ENCODE data around the gene TLK2.
"Not testable (repeated sequence)": the region's sequence is repeated elsewhere in the genome, so short reads cannot be mapped to it uniquely, and the experiment has no call there.

The TLK2 gene

GRCh38 chr17:62490990-62491389 is 12.4 kb downstream of the TLK2 start:
- DNase-seq (ENCODE audit: low read depth) = not testable (repeated sequence)

- DNase-seq (ENCODE audit: low read depth) = not testable (repeated sequence)
Observed at GRCh38 chr17:62493049-62493655, 14.5 kb downstream of the TLK2 start.

- DNase-seq (ENCODE audit: low read depth) = not testable (repeated sequence)
Observed at GRCh38 chr17:62494073-62494472, 15.4 kb downstream of the TLK2 start.

GRCh38 chr17:62496344-62496743 is 17.7 kb downstream of the TLK2 start:
- not testable (repeated sequence) for DNase-seq (ENCODE audit: low read depth)

- not testable (repeated sequence) for DNase-seq (ENCODE audit: low read depth)
Observed at GRCh38 chr17:62498796-62499195, 20.2 kb downstream of the TLK2 start.

- not testable (repeated sequence) for DNase-seq (ENCODE audit: low read depth)
Observed at GRCh38 chr17:62500463-62500862, 21.8 kb downstream of the TLK2 start.

- not testable (repeated sequence) for DNase-seq (ENCODE audit: low read depth)
Observed at GRCh38 chr17:62504857-62505256, 26.2 kb downstream of the TLK2 start.

- not testable (repeated sequence) for DNase-seq (ENCODE audit: low read depth)
Observed at GRCh38 chr17:62507191-62507836, 28.7 kb downstream of the TLK2 start.

GRCh38 chr17:62510247-62510819 is 31.7 kb downstream of the TLK2 start:
- DNase-seq (ENCODE audit: low read depth) = not testable (repeated sequence)

- DNase-seq (ENCODE audit: low read depth) = not testable (repeated sequence)
Observed at GRCh38 chr17:62511014-62511413, 32.4 kb downstream of the TLK2 start.

- not testable (repeated sequence) for DNase-seq (ENCODE audit: low read depth)
Observed at GRCh38 chr17:62516376-62516775, 37.8 kb downstream of the TLK2 start.

- DNase-seq (ENCODE audit: low read depth) = not testable (repeated sequence)
Observed at GRCh38 chr17:62521295-62521694, 42.7 kb downstream of the TLK2 start.

GRCh38 chr17:62524077-62524476 is 45.5 kb downstream of the TLK2 start:
- not testable (repeated sequence) for DNase-seq (ENCODE audit: low read depth)

- DNase-seq (ENCODE audit: low read depth) = not testable (repeated sequence)
Observed at GRCh38 chr17:62525317-62525716, 46.7 kb downstream of the TLK2 start.

GRCh38 chr17:62530936-62531335 is 52.3 kb downstream of the TLK2 start:
- not testable (repeated sequence) for DNase-seq (ENCODE audit: low read depth)

- DNase-seq (ENCODE audit: low read depth) = not testable (repeated sequence)
Observed at GRCh38 chr17:62536557-62536956, 57.9 kb downstream of the TLK2 start.

GRCh38 chr17:62541073-62541472 is 62.4 kb downstream of the TLK2 start:
- not testable (repeated sequence) for DNase-seq (ENCODE audit: low read depth)

GRCh38 chr17:62543278-62543775 is 64.7 kb downstream of the TLK2 start:
- not testable (repeated sequence) for DNase-seq (ENCODE audit: low read depth)

GRCh38 chr17:62546066-62546465 is 67.4 kb downstream of the TLK2 start:
- not testable (repeated sequence) for DNase-seq (ENCODE audit: low read depth)

GRCh38 chr17:62552851-62553659 is 74.4 kb downstream of the TLK2 start:
- DNase-seq (ENCODE audit: low read depth) = not testable (repeated sequence)

GRCh38 chr17:62557532-62557931 is 78.9 kb downstream of the TLK2 start:
- not testable (repeated sequence) for DNase-seq (ENCODE audit: low read depth)

GRCh38 chr17:62558941-62559340 is 80.3 kb downstream of the TLK2 start:
- not testable (repeated sequence) for DNase-seq (ENCODE audit: low read depth)

Measured in activated T-cell treated with anti-CD3 and anti-CD28 coated beads for 48 hours (primary cell).